Putamen (tissue), 1 donor: ENCODE measurements around the gene TGFA.

Source experiments
- DNase-seq: peaks from one replicate; pipeline ENCODE4 v3.0.0-alpha.2; 2016; ENCODE audit warnings: low spot score

The TGFA gene

GRCh38 chr2:70417011-70417410, 136.6 kb downstream of the TGFA start:
- DNase-seq = no peak

- no peak for DNase-seq
These were observed 141.1 kb downstream of the TGFA start for GRCh38 chr2:70412294-70413070.

- DNase-seq = no peak
These were observed 142.0 kb downstream of the TGFA start for GRCh38 chr2:70411483-70412125.

GRCh38 chr2:70403267-70404053, 150.2 kb downstream of the TGFA start:
- no peak for DNase-seq

- DNase-seq = no peak
These were observed 153.1 kb downstream of the TGFA start for GRCh38 chr2:70400539-70400938.

GRCh38 chr2:70399046-70399445, 154.6 kb downstream of the TGFA start:
- DNase-seq = no peak
